Skin epidermis (tissue), 12 donors: ENCODE results near the gene ZFC3H1.
A peak's percentile ranks its signal among the peaks of the same experiment; 100 is the strongest.
"Not testable (repeated sequence)": the region's sequence is repeated elsewhere in the genome, so short reads cannot be mapped to it uniquely, and the experiment has no call there.

Experiments used
- H3K27ac ChIP-seq, 21 experiments: fragments of 200-600 bp; sonication (generic) in 11 of 21; one replicate each; pipeline ENCODE4 v1.5.0; 2020; ENCODE audit warnings: mild to moderate bottlenecking in 3 of 21, inconsistent platforms in 2 of 21, moderate library complexity in 2 of 21
- H3K4me3 ChIP-seq, 7 experiments: fragments of 200-600 bp; sonication (generic) in 2 of 7; one replicate each; pipeline ENCODE4 v1.5.0; 2020; ENCODE audit warnings: inconsistent platforms in 2 of 7, mild to moderate bottlenecking in 2 of 7, moderate library complexity in 1 of 7

ZFC3H1 gene, protein sequence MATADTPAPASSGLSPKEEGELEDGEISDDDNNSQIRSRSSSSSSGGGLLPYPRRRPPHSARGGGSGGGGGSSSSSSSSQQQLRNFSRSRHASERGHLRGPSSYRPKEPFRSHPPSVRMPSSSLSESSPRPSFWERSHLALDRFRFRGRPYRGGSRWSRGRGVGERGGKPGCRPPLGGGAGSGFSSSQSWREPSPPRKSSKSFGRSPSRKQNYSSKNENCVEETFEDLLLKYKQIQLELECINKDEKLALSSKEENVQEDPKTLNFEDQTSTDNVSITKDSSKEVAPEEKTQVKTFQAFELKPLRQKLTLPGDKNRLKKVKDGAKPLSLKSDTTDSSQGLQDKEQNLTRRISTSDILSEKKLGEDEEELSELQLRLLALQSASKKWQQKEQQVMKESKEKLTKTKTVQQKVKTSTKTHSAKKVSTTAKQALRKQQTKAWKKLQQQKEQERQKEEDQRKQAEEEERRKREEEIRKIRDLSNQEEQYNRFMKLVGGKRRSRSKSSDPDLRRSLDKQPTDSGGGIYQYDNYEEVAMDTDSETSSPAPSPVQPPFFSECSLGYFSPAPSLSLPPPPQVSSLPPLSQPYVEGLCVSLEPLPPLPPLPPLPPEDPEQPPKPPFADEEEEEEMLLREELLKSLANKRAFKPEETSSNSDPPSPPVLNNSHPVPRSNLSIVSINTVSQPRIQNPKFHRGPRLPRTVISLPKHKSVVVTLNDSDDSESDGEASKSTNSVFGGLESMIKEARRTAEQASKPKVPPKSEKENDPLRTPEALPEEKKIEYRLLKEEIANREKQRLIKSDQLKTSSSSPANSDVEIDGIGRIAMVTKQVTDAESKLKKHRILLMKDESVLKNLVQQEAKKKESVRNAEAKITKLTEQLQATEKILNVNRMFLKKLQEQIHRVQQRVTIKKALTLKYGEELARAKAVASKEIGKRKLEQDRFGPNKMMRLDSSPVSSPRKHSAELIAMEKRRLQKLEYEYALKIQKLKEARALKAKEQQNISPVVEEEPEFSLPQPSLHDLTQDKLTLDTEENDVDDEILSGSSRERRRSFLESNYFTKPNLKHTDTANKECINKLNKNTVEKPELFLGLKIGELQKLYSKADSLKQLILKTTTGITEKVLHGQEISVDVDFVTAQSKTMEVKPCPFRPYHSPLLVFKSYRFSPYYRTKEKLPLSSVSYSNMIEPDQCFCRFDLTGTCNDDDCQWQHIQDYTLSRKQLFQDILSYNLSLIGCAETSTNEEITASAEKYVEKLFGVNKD (N-terminal part only)

DNA sequence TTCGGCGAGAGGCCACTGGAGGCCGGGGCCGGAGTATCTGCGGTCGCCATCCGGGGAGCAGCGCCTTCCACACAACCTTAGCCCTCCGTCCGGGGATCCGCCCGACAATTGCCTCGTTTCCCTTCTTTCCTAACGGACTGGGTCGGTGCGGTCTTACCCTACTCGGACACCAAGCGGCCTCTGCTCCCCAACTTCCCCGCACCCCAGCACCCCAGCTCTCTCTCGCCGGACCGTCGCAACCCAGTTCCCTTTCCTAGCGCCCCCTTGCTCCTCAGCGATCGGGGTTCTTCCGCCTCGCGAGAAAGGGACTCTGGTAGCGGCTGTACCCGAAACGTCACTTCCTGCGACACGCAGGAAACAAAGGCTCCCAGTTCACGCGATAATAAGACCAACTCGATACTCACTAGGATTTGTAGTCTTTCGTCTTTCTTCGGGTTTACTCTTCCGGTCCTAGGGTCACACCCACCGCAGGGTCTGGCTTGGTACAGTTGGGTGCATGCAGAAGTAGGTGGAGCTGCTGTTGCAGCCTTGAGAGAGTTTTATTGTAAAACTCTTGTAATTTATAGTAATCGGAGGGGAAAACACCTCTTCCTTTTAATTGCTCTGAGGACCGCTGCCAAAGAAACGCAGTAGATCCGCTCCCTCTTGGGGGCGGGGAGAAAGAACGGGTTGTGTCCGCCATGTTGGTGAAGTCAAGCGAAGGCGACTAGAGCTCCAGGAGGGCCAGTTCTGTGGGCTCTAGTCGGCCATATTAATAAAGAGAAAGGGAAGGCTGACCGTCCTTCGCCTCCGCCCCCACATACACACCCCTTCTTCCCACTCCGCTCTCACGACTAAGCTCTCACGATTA is at the start of gene ZFC3H1, which contains the start of gene THAP2:
Gene ZFC3H1, minus strand, starts transcription at position 288 of the 850 bp plus-strand sequence. Its CDS starts 238 bp downstream, at position 50.
Gene THAP2, plus strand, starts transcription at position 741 of the 850 bp plus-strand sequence. CDS start 209 bp downstream, outside the sequence.
- Histone ChIP-seq H3K27ac (peak within 1 kb of the TSS; percentile 75 to 98 (median 95)), H3K4me3 (peak within 1 kb of the TSS; percentile 69 to 95 (median 77))

- peak overlapping the region in 3 of 21 experiments; percentile 18 to 51 (median 25) for H3K27ac ChIP-seq
Observed at GRCh38 chr12:71710276-71711125, 46.9 kb upstream of the ZFC3H1 start.

GRCh38 chr12:71708658-71709057 is 45.0 kb upstream of the ZFC3H1 start:
- no peak overlapping the region for H3K4me3 ChIP-seq
- H3K27ac ChIP-seq = no peak overlapping the region

More at GRCh38 chr12:71710276-71711125, 46.9 kb upstream of the ZFC3H1 start:
- H3K4me3 ChIP-seq = no peak overlapping the region

- H3K4me3 ChIP-seq = no peak overlapping the region
Observed at GRCh38 chr12:71704920-71705319, 41.3 kb upstream of the ZFC3H1 start.

DNA sequence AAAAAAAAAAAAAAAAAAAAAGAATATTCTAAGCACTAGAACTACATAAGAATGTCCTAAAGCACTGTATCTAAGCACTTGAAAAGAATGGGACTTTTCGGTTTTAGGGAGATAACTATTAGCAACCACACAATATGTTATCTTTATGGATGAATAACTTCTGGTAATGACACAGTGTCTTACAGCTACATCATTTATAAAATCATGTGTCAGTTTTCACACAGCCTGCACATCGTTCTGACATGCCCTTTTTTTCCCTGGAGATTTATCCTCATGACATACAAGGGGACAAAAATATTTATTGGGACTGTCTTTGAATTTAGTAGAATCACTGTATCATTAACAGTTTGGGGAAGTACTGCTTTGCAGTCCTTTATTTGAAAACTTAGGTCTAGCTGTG is 39.6 kb upstream of the ZFC3H1 start:
- H3K4me3 ChIP-seq = no peak overlapping the region
- H3K27ac ChIP-seq = no peak overlapping the region

More at GRCh38 chr12:71704920-71705319, 41.3 kb upstream of the ZFC3H1 start:
- H3K27ac ChIP-seq = peak overlapping the region in 3 of 21 experiments; percentile 18 to 34 (median 24)

GRCh38 chr12:71702590-71702989 is 38.9 kb upstream of the ZFC3H1 start:
- H3K4me3 ChIP-seq = no peak overlapping the region
- no peak overlapping the region for H3K27ac ChIP-seq

DNA sequence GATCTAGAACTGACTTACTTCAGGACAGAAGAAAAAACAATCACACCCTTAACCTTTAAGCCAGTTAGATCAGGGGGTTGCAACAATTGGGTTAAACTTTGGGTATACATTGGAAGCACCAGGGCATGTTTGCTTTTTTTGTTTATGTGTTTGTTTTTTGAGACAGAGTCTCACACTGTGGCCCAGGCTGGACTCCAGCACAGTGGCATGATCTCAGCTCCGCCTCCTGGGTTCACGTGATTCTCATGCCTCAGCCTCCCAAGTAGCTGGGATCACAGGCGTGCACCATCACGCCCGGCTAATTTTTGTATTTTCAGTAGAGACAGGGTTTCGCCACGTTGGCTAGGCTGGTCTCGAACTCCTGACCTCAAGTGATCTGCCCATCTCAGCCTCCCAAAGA is 38.5 kb upstream of the ZFC3H1 start:
- not testable (repeated sequence) for H3K4me3 ChIP-seq, H3K27ac ChIP-seq

DNA sequence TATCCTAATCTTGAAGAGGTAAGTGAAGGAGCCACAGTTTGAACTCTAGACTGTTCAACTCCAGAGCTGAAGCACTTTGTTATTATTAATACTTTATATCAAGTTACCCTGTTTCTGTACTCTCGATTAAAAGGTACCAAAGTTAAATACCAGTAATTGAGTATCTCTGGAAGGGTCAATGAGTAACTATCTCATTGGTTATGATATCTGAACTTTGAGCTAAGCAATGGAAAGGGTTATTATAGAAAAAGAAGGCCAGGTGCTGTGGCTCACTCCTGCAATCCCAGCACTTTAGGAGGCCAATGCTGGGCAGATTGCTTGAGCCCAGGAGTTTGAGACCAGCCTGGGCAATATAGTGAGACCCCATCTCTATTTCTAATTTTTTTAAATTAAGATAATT is 32.1 kb upstream of the ZFC3H1 start:
- Histone ChIP-seq H3K27ac (no peak overlapping the region), H3K4me3 (no peak overlapping the region)

- peak overlapping the region in 16 of 21 experiments; percentile 7 to 84 (median 54) for H3K27ac ChIP-seq
- H3K4me3 ChIP-seq = no peak overlapping the region
Observed at GRCh38 chr12:71694099-71694820, 30.6 kb upstream of the ZFC3H1 start.

DNA sequence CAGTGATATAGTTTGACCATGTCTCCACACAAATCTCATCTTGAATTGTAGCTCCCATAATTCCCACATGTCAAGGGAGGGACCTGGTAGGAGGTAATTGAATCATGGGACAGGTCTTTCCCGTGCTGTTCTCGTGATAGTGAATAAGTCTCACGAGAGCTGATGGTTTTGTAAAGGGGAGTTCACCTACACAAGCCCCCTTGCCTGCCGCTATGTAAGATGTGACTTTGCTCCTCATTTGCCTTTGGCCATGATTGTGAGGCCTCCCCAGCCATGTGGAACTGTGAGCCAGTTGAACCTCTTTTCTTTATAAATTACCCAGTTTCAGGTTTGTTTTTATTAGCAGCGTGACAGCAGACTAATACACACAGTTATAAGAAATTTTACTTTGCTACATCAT is 30.0 kb upstream of the ZFC3H1 start:
- H3K4me3 ChIP-seq = not testable (repeated sequence)
- peak overlapping the region in 14 of 21 experiments; percentile 9 to 84 (median 56) for H3K27ac ChIP-seq

GRCh38 chr12:71693126-71693525 is 29.5 kb upstream of the ZFC3H1 start:
- Histone ChIP-seq H3K4me3 (no peak overlapping the region), H3K27ac (peak overlapping the region in 2 of 21 experiments; percentile 76)

- Histone ChIP-seq H3K27ac (no peak overlapping the region), H3K4me3 (no peak overlapping the region)
Observed at GRCh38 chr12:71691504-71692129, 28.0 kb upstream of the ZFC3H1 start.

- Histone ChIP-seq H3K4me3 (peak overlapping the region in 3 of 7 experiments; percentile 1 to 75 (median 62)), H3K27ac (peak overlapping the region in 8 of 21 experiments; percentile 13 to 93 (median 88))
Observed at GRCh38 chr12:71688961-71689570, 25.4 kb upstream of the ZFC3H1 start.

GRCh38 chr12:71687172-71687571 is 23.5 kb upstream of the ZFC3H1 start:
- peak overlapping the region in 18 of 21 experiments; percentile 1 to 95 (median 88) for H3K27ac ChIP-seq

DNA sequence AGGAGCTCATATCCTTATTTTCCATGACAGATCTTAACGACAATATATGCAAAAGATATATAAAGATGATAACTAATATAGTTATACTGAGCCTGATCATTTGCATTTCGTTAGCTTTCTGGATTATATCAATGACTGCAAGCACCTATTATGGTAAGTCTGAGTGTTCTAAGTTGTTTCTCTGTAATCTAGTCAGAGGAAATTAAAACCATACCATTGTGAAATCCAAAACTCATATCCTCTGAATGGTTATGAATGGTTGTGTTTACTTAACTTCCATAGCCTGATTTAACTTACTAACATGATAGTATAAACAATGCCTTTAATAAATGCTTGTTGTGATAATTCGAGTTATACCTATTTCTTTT is 23.0 kb upstream of the ZFC3H1 start:
- Histone ChIP-seq H3K27ac (peak overlapping the region; percentile 60 to 95 (median 88)), H3K4me3 (peak overlapping the region; percentile 56 to 75 (median 62))

More at GRCh38 chr12:71687172-71687571, 23.5 kb upstream of the ZFC3H1 start:
- H3K4me3 ChIP-seq = peak overlapping the region; percentile 56 to 75 (median 62)
